IMR-90 (cell line): ENCODE measurements around the gene CCND1. TPM values are rescaled to one million over a fixed set of nuclear protein-coding genes. Genes with fewer than 3 reads are reported as not detected.

Experiments used
- ATAC-seq: fragments of 200-7000 bp; cut with Tn5 transposase; 2 replicates; pipeline ENCODE4 v1.9.1; 2020; ENCODE audit warnings: low read depth, mild to moderate bottlenecking, moderate library complexity
- BruUV-seq: library from RNA; stranded (reverse); fragments of 400-500 nt; replicated peaks from 2 replicates; lab custom pipeline; 2021; lab: Mats Ljungman, UMichigan
- CTCF ChIA-PET: fragments of 300-600 bp; formaldehyde crosslinking; extraction: SDS; loops from one replicate; lab custom pipeline; 2021; ENCODE audit warnings: antibody characterized with exemption; lab: Yijun Ruan, JAX
- POLR2A ChIA-PET: fragments of 300-600 bp; sonication (Branson Sonifier 250); formaldehyde crosslinking; loops from one replicate; lab custom pipeline; 2022; ENCODE audit warnings: antibody characterized with exemption; ENCODE audit not compliant: unreplicated experiment; lab: Charles Lee
- DNase-seq: peaks from one replicate; pipeline ENCODE4 v3.0.0; 2013
- H2AFZ ChIP-seq: replicated peaks from 2 replicates; pipeline ENCODE3; 2013; ENCODE audit warnings: low read length, mild to moderate bottlenecking; ENCODE audit not compliant: poor library complexity
- H2AK5ac ChIP-seq: 2 replicates; pipeline ENCODE4 v1.6.1; 2013; ENCODE audit warnings: low read depth, low read length, inconsistent platforms
- H2AK9ac ChIP-seq: replicated peaks from 2 replicates; pipeline ENCODE3; 2013; ENCODE audit warnings: mild to moderate bottlenecking, low read depth, low read length, moderate library complexity; ENCODE audit not compliant: poor library complexity
- H2BK120ac ChIP-seq: 2 replicates; pipeline ENCODE4 v1.6.1; 2013; ENCODE audit warnings: low read depth, low read length, inconsistent platforms
- H2BK15ac ChIP-seq: 3 replicates; pipeline ENCODE4 v1.6.1; 2013; ENCODE audit warnings: low read depth, low read length, inconsistent platforms
- H2BK20ac ChIP-seq: 2 replicates; pipeline ENCODE4 v1.6.1; 2013; ENCODE audit warnings: low read depth, mild to moderate bottlenecking, inconsistent platforms, low read length, moderate library complexity
- H2BK5ac ChIP-seq: 2 replicates; pipeline ENCODE4 v1.6.1; 2013; ENCODE audit warnings: mild to moderate bottlenecking, low read depth, low read length, inconsistent platforms; ENCODE audit not compliant: poor library complexity, severe bottlenecking
- H3K14ac ChIP-seq: replicated peaks from 2 replicates; pipeline ENCODE4 v1.6.1; 2013; ENCODE audit warnings: low read depth, low read length, inconsistent platforms
- H3K18ac ChIP-seq: 2 replicates; pipeline ENCODE4 v1.6.1; 2013; ENCODE audit warnings: low read depth, low read length, control low read depth
- H3K23ac ChIP-seq: 2 replicates; pipeline ENCODE4 v1.6.1; 2013; ENCODE audit warnings: low read depth, low read length, inconsistent platforms
- H3K27ac ChIP-seq: 2 replicates; pipeline ENCODE4 v1.5.1; 2013; ENCODE audit warnings: mild to moderate bottlenecking, control low read depth, low read length; ENCODE audit not compliant: insufficient read depth
- H3K27me3 ChIP-seq: 2 replicates; pipeline ENCODE4 v1.6.1; 2013; ENCODE audit warnings: low read length; ENCODE audit not compliant: control insufficient read depth, insufficient read depth
- H3K36me3 ChIP-seq: 2 replicates; pipeline ENCODE4 v1.6.1; 2013; ENCODE audit warnings: low read length, mixed read lengths; ENCODE audit not compliant: control insufficient read depth, insufficient read depth
- H3K4ac ChIP-seq: 2 replicates; pipeline ENCODE4 v1.6.1; 2013; ENCODE audit warnings: low read depth, low read length, inconsistent platforms
- H3K4me1 ChIP-seq: 2 replicates; pipeline ENCODE4 v1.6.1; 2013; ENCODE audit warnings: low read length, mixed read lengths; ENCODE audit not compliant: control insufficient read depth, insufficient read depth
- H3K4me2 ChIP-seq: 2 replicates; pipeline ENCODE4 v1.6.1; 2013; ENCODE audit warnings: low read depth, mild to moderate bottlenecking, control low read depth, low read length, moderate library complexity
- H3K4me3 ChIP-seq: 2 replicates; pipeline ENCODE4 v1.5.1; 2013; ENCODE audit warnings: low read depth, mild to moderate bottlenecking, control low read depth, low read length, moderate library complexity; ENCODE audit not compliant: insufficient read depth
- H3K56ac ChIP-seq: 2 replicates; pipeline ENCODE4 v1.6.1; 2013; ENCODE audit warnings: low read length, inconsistent platforms; ENCODE audit not compliant: insufficient read depth; ENCODE audit errors: extremely low read depth
- H3K79me1 ChIP-seq, 2 experiments: 2 replicates each; pipeline ENCODE4 v1.6.1; 2013; ENCODE audit warnings: low read length in 2 of 2, inconsistent platforms in 1 of 2, low read depth in 1 of 2
- H3K9ac ChIP-seq: 2 replicates; pipeline ENCODE4 v1.6.1; 2013; ENCODE audit warnings: low read depth, low read length, control low read depth
- H3K9me1 ChIP-seq: 2 replicates; pipeline ENCODE4 v1.6.1; 2013; ENCODE audit warnings: low read length, inconsistent platforms; ENCODE audit not compliant: insufficient read depth
- H3K9me3 ChIP-seq: 2 replicates; pipeline ENCODE4 v1.6.1; 2013; ENCODE audit warnings: low read length; ENCODE audit not compliant: control insufficient read depth, insufficient read depth
- H4K20me1 ChIP-seq: 2 replicates; pipeline ENCODE4 v1.6.1; 2013; ENCODE audit warnings: low read length, inconsistent platforms; ENCODE audit not compliant: insufficient read depth
- H4K5ac ChIP-seq: 2 replicates; pipeline ENCODE4 v1.6.1; 2013; ENCODE audit warnings: mild to moderate bottlenecking, low read depth, low read length, control low read depth
- H4K8ac ChIP-seq, 2 experiments: 2 replicates each; pipeline ENCODE4 v1.6.1; 2013; ENCODE audit warnings: low read depth in 2 of 2, low read length in 2 of 2, control low read depth in 1 of 2, inconsistent platforms in 1 of 2
- H4K91ac ChIP-seq: 2 replicates; pipeline ENCODE4 v1.6.1; 2013; ENCODE audit warnings: low read depth, low read length, inconsistent platforms; ENCODE audit not compliant: insufficient read depth
- ELK1 ChIP-seq: fragments of 150-350 bp; IDR thresholded peaks from 2 replicates; pipeline ENCODE4 v1.6.1; 2016; ENCODE audit warnings: low read depth, mild to moderate bottlenecking, low read length, moderate library complexity, borderline replicate concordance
- RCOR1 ChIP-seq: IDR thresholded peaks from 2 replicates; pipeline ENCODE4 v1.6.1; 2012; ENCODE audit warnings: mild to moderate bottlenecking, low read length, improper control_type of control experiment; ENCODE audit not compliant: insufficient replicate concordance
- WGBS, 2 experiments: methylation state at CpG; one replicate each; pipeline versions ENCODE4 v1.1.5 to v1.1.7; 2013; ENCODE audit warnings: missing lambda C conversion rate in 2 of 2; ENCODE audit not compliant: insufficient read length in 1 of 2; ENCODE audit errors: extremely low coverage in 2 of 2; 5-methylcytosine and 5-hydroxymethylcytosine counted together
- dilution Hi-C: fragments of 300-500 bp; cut with HindIII; formaldehyde crosslinking; loops from one replicate; pipeline ENCODE4 v1.14.3; 2018; ENCODE audit warnings: low sequenced_read_pairs; ENCODE audit not compliant: unreplicated experiment
- in situ Hi-C: fragments of 300-500 bp; cut with MboI; formaldehyde crosslinking; loops from 3 replicates; pipeline ENCODE4 v1.14.3; 2019; ENCODE audit warnings: low sequenced_read_pairs, inconsistent platforms, mixed read lengths
- intact Hi-C: fragments of 100-400 bp; cut with micrococcal nuclease; formaldehyde crosslinking; loops from 2 replicates; pipeline ENCODE4 v1.10.0; 2022
- polyA plus RNA-seq, 3 experiments: library from polyadenylated mRNA; depleted of rRNA; stranded (reverse); fragments of >200 nt; gene quantifications; 2 replicates each; pipeline ENCODE4 v1.2.3, GENCODE V29; 2012; ENCODE audit warnings: low replicate concordance in 1 of 3
- total RNA-seq: library from RNA; depleted of rRNA; stranded (reverse); fragments of >200 nt; gene quantifications from 2 replicates; pipeline ENCODE4 v1.2.3, GENCODE V29; 2012

CCND1 gene
- total and polyA plus RNA-seq, 2 of the 4 experiments (the other 2 are of a cell fraction): 481 to 748 TPM

- intact Hi-C loops: no loop called here
- 87% methylated on average over 10 of the region's 16 CpGs; no CpG with 5 or more reads in 1 of the 2 experiments for WGBS, 2 experiments
Measured at GRCh38 chr11:69662021-69662698, 21.2 kb downstream of the CCND1 start.

More at GRCh38 chr11:69662021-69662698, 21.2 kb downstream of the CCND1 start:
- Histone ChIP-seq H3K18ac (no peak overlapping the region), H4K5ac (no peak overlapping the region), H2AFZ (no peak overlapping the region), H3K79me1 (peaks cover 2 to 21% of the 10 kb centered on the region in 2 experiments; a peak in 3 of 4 replicates), H2BK5ac (no peak overlapping the region), H3K23ac (no peak overlapping the region), H4K8ac (no peak overlapping the region), H2AK9ac (no peak overlapping the region), H3K27ac (no peak overlapping the region), H3K4me1 (peaks cover 11% of the 10 kb centered on the region; the same call in 1 of the 2 replicates), H3K9me3 (no peaks in the 10 kb centered on the region), H3K56ac (no peak overlapping the region), H2BK20ac (no peak overlapping the region), H3K4me3 (no peak overlapping the region), H3K14ac (no peak overlapping the region), H3K36me3 (peaks cover 27% of the 10 kb centered on the region), H3K9ac (no peak overlapping the region), H3K4me2 (no peak overlapping the region), H4K91ac (no peak overlapping the region), H2BK15ac (no peak overlapping the region), H3K27me3 (no peaks in the 10 kb centered on the region), H2AK5ac (no peak overlapping the region), H4K20me1 (peaks cover 4% of the 10 kb centered on the region; the same call in 1 of the 2 replicates), H2BK120ac (no peak overlapping the region), H3K4ac (no peak overlapping the region), H3K9me1 (no peaks in the 10 kb centered on the region)
- ChIA-PET POLR2A (no interaction called here), CTCF (interaction anchor here (0.6 to 1.1 kb wide), 3 partner anchors 8 to 530 kb away, joined by 3 to 4 read pairs (median 3); no protein-coding TSS in a partner anchor)
- in situ Hi-C loops: loop anchor here (25.0 kb wide), 2 partner anchors 725 to 1050 kb away; no protein-coding TSS in a partner anchor
- dilution Hi-C loops: no loop called here
- DNase-seq (no peak), ATAC-seq (no peak)
- TF ChIP-seq ELK1: no peak
- no peak for TF ChIP-seq RCOR1
- no TSS peak for BruUV-seq
